Measurements from ENCODE around the gene SH2D1A.

The SH2D1A gene

GRCh38 chrX:124421898-124422655 lies 75.7 kb downstream of the SH2D1A start:
- no peak for DNase-seq
